HG02642 (cell line): Measurements from ENCODE around the gene ESRRA.
A peak's percentile ranks its signal among the peaks of the same experiment; 100 is the strongest.

ENCODE experiments used
- ATAC-seq: cut with Tn5 transposase; IDR thresholded peaks from one replicate; pipeline ENCODE4 v1.9.1; 2021; ENCODE audit warnings: mild to moderate bottlenecking; ENCODE audit not compliant: unreplicated experiment, poor library complexity

ESRRA gene

GRCh38 chr11:64291262-64291751, 14.0 kb upstream of the ESRRA start, which contains the start of gene KCNK4:
Gene KCNK4 (plus strand): TSS chr11:64291302. CDS start chr11:64293019, 1,717 bp downstream.
- no peak for ATAC-seq

- no peak for ATAC-seq
These were observed 13.4 kb upstream of the ESRRA start for GRCh38 chr11:64291752-64292459.

- ATAC-seq: no peak
These were observed 12.7 kb upstream of the ESRRA start for GRCh38 chr11:64292460-64293254.

- ATAC-seq: no peak
These were observed 10.6 kb upstream of the ESRRA start for GRCh38 chr11:64294774-64295173.

DNA sequence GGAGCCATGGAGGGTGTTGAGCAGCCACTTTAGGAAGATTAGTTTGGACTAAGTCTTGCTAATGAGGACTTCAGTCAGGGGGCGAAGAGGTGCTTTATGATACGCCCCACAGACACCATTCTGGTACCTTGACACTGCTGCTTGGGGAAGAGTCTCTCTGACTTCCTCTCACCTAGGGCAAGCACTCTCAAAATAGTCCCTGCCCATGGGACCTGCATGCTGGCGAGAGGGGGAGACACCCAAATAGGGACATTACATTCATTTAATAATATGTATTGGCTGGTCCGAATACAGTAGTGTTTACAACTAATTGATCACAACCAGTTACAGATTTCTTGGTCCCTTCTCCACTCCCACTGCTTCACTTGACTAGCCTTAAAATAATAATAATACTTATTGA, 9.6 kb upstream of the ESRRA start:
- ATAC-seq: no peak

GRCh38 chr11:64296236-64296635, 9.1 kb upstream of the ESRRA start:
- ATAC-seq: no peak

DNA sequence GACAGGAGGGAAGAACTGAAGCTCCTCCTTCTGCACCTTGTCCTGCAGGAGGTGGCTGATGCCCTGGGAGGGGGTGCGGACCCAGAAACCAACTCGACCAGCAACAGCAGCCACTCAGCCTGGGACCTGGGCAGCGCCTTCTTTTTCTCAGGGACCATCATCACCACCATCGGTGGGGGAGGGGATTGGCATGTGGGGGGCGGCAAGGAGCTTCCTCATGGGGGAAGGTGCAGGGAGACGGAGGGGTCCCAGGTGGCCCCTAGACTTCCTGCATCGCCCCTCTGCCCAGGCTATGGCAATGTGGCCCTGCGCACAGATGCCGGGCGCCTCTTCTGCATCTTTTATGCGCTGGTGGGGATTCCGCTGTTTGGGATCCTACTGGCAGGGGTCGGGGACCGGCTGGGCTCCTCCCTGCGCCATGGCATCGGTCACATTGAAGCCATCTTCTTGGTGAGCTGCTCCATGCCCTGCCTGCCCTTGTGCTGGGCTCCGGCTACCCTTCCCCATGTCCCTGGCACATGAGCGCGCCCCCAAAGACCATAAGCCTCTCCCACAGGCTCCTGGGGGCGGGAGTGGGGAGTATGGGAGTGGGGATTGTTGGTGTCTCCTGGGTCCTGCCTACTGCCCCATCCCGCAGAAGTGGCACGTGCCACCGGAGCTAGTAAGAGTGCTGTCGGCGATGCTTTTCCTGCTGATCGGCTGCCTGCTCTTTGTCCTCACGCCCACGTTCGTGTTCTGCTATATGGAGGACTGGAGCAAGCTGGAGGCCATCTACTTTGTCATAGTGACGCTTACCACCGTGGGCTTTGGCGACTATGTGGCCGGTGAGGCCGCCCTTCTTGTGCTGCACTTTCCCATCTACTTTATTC, 8.3 kb upstream of the ESRRA start:
- ATAC-seq: no peak

DNA sequence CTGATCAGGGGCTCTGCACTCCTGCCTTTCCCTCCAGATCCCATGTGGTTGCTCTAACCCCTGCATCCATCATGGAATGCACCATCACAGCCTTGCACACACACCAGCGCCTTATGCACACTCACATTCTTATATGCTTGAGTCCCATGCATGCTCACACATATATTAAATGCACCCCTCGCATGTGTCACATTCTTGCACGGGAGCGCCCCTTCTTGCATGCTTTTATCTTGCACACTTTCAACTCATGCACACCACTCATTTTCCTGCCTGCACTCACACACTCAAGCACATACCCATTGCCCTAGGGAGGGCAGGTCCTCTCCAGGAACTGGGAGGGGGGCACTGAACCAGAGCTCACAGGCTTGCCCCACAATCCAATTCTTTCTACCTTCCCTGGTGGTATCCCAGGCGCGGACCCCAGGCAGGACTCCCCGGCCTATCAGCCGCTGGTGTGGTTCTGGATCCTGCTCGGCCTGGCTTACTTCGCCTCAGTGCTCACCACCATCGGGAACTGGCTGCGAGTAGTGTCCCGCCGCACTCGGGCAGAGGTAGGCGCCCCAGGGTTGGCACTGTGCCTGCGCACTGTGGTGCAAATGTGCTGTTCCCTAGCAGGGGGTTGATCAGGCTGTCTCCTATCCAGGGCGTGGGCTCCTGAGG, 7.5 kb upstream of the ESRRA start:
- no peak for ATAC-seq

DNA sequence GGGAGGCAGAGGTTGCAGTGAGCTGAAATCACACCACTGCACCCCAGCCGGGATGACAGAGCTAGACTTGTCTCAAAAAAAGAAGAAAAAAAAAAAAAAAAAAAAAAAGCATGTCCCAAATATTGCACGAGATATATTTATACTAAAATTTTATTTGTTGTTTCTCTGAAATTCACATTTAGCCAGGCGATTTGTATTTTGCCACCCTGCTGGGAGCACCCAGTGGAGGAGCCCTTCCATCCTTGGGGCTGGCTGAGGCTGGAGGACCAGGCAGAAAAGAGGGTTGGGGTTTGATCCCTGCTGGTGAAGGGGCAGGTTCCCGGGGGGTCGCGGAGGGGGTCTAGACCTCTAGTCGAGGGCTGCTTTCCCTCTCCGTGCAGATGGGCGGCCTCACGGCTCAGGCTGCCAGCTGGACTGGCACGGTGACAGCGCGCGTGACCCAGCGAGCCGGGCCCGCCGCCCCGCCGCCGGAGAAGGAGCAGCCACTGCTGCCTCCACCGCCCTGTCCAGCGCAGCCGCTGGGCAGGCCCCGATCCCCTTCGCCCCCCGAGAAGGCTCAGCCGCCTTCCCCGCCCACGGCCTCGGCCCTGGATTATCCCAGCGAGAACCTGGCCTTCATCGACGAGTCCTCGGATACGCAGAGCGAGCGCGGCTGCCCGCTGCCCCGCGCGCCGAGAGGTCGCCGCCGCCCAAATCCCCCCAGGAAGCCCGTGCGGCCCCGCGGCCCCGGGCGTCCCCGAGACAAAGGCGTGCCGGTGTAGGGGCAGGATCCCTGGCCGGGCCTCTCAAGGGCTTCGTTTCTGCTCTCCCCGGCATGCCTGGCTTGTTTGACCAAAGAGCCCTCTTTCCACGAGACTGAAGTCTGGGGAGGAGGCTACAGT, 6.1 kb upstream of the ESRRA start:
- ATAC-seq: no peak

GRCh38 chr11:64299847-64300648, 5.3 kb upstream of the ESRRA start, which contains the start of gene CATSPERZ:
Gene CATSPERZ (plus strand): TSS chr11:64300358. CDS start chr11:64300411, 53 bp downstream.
- ATAC-seq: no peak

GRCh38 chr11:64303109-64304031, 2.0 kb upstream of the ESRRA start:
- no peak for ATAC-seq

DNA sequence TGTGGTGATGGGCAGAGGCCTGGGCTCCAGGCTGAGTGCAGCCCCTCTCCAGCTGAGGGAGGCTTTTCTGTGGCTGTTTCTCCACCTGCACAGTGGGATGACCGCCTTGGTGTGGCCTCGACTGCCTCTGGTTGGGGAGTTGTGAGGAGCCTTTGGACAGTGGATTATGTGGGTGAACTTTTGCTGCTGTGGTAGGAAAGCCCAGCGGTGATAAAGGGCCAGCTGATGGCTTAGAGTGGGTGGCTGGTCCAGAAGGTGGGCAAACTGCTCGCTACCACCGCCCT, 1.4 kb upstream of the ESRRA start:
- no peak for ATAC-seq

- peak; percentile 30 for ATAC-seq
These were observed 830 bp upstream of the ESRRA start for GRCh38 chr11:64304316-64305072.

DNA sequence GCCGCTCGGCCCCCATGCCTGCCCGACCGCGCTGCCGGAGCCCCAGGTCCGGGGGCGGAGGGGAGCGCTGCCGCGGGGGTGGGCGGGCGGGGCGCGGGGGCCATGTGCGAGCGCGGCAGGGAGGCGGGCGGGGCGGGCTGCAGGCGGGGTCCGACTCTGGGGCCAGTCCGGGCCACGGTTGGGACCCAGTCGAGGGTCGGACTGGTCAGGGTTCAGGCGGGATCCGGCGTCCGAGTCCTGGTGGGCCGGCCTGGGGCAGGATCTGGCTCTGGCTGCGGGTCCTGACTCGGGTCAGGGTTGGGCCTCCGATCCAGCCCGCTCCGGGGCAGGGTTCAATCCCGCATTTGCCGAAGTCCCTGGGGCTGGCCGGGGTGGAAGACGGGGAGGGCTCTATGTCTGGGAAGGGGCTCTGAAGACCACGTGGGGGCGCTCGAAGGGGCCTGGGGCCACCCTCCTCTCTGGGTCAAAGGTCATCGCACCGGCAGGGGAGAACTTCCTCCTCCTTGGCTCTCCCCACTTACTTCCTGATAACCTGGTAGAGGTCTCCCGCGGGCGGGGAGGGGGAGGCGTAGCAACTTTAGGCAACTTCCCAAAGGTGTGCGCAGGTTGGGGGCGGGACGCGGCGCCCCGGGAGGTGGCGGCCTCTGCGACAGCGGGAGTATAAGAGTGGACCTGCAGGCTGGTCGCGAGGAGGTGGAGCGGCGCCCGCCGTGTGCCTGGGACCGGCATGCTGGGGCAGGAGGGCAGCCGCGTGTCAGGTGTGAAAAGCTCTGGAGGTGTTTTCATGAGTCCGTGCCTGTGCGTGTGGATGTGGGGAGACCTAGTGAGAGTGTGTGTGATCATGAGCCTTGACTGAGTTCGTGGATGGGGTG, 603 bp downstream of the ESRRA start:
- ATAC-seq: peak; percentile 30

DNA sequence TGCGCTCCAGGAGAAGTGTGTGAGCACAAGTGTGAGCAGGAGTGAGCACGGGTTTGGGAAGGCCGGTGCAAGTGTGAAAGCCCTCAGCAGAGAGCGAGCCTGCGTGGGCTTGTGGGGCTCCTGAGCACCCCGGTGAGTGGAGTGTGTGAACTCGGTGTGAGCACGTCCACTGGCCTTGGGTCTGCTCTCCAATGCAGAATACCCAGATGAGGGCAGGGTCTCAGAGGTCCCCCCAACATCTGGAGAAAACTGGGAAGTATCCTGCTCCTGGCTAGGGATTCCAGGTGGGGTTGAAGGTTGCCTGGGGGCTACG, 1.2 kb downstream of the ESRRA start:
- ATAC-seq: no peak
